H9 (cell line): ENCODE data around the gene CASP8AP2. TPM values are rescaled to one million over a fixed set of nuclear protein-coding genes. Genes with fewer than 3 reads are reported as not detected.

ENCODE experiments used
- DNase-seq: peaks from one replicate; pipeline ENCODE4 v3.0.0-alpha.2; 2017
- H2AFZ ChIP-seq: one replicate; pipeline ENCODE4 v1.6.1; 2013; ENCODE audit warnings: mild to moderate bottlenecking, low read length, control low read depth, moderate library complexity
- H2AK5ac ChIP-seq: 2 replicates; pipeline ENCODE4 v1.6.1; 2013; ENCODE audit warnings: low read length, control low read depth, mixed read lengths; ENCODE audit not compliant: insufficient read length
- H2BK120ac ChIP-seq: one replicate; pipeline ENCODE4 v1.6.1; 2013; ENCODE audit warnings: low read depth, mild to moderate bottlenecking, low read length, control low read depth, inconsistent platforms; ENCODE audit not compliant: poor library complexity, severe bottlenecking
- H2BK12ac ChIP-seq: 2 replicates; pipeline ENCODE4 v1.6.1; 2013; ENCODE audit warnings: low read length, control low read depth, mixed read lengths, low read depth; ENCODE audit not compliant: insufficient read length
- H2BK15ac ChIP-seq: 2 replicates; pipeline ENCODE4 v1.6.1; 2013; ENCODE audit warnings: low read depth, low read length, control low read depth
- H2BK20ac ChIP-seq: one replicate; pipeline ENCODE4 v1.6.1; 2013; ENCODE audit warnings: low read depth, mild to moderate bottlenecking, low read length, control low read depth, inconsistent platforms; ENCODE audit not compliant: poor library complexity, severe bottlenecking
- H2BK5ac ChIP-seq: 2 replicates; pipeline ENCODE4 v1.6.1; 2013; ENCODE audit warnings: low read length, control low read depth, mixed read lengths; ENCODE audit not compliant: insufficient read length
- H3K14ac ChIP-seq: 2 replicates; pipeline ENCODE4 v1.6.1; 2013; ENCODE audit warnings: low read length, control low read depth; ENCODE audit not compliant: insufficient read depth
- H3K18ac ChIP-seq: 2 replicates; pipeline ENCODE4 v1.6.1; 2013; ENCODE audit warnings: low read depth, mild to moderate bottlenecking, mixed read lengths, low read length, control low read depth; ENCODE audit not compliant: insufficient read length
- H3K23ac ChIP-seq: 2 replicates; pipeline ENCODE4 v1.6.1; 2013; ENCODE audit warnings: low read length, control low read depth, mixed read lengths, low read depth; ENCODE audit not compliant: insufficient read length
- H3K23me2 ChIP-seq: 2 replicates; pipeline ENCODE4 v1.6.1; 2013; ENCODE audit warnings: low read depth, mild to moderate bottlenecking, mixed read lengths, low read length, control low read depth; ENCODE audit not compliant: insufficient read length, poor library complexity, severe bottlenecking
- H3K27ac ChIP-seq: 2 replicates; pipeline ENCODE4 v1.5.1; 2013; ENCODE audit warnings: low read length, control low read depth, mixed read lengths, low read depth; ENCODE audit not compliant: insufficient read length
- H3K27me3 ChIP-seq: 2 replicates; pipeline ENCODE4 v1.6.1; 2013; ENCODE audit warnings: low read length, control low read depth, inconsistent platforms; ENCODE audit not compliant: insufficient read depth
- H3K4ac ChIP-seq: 2 replicates; pipeline ENCODE4 v1.6.1; 2013; ENCODE audit warnings: low read depth, mild to moderate bottlenecking, control low read depth, inconsistent platforms, low read length, moderate library complexity
- H3K4me1 ChIP-seq: 2 replicates; pipeline ENCODE4 v1.6.1; 2013; ENCODE audit warnings: low read length, control low read depth, inconsistent platforms; ENCODE audit not compliant: insufficient read depth
- H3K4me2 ChIP-seq: 2 replicates; pipeline ENCODE4 v1.6.1; 2013; ENCODE audit warnings: low read length, control low read depth, mixed read lengths; ENCODE audit not compliant: insufficient read length, insufficient read depth
- H3K56ac ChIP-seq: 2 replicates; pipeline ENCODE4 v1.6.1; 2013; ENCODE audit warnings: low read depth, mild to moderate bottlenecking, mixed read lengths, low read length, control low read depth; ENCODE audit not compliant: insufficient read length
- H3K79me1 ChIP-seq: 2 replicates; pipeline ENCODE4 v1.6.1; 2013; ENCODE audit warnings: low read depth, mild to moderate bottlenecking, moderate library complexity, low read length, control low read depth, inconsistent platforms; ENCODE audit not compliant: insufficient read depth, poor library complexity, severe bottlenecking
- H3K79me2 ChIP-seq: 2 replicates; pipeline ENCODE4 v1.6.1; 2013; ENCODE audit warnings: low read length, control low read depth, inconsistent platforms; ENCODE audit not compliant: insufficient read depth
- H3K9ac ChIP-seq: 2 replicates; pipeline ENCODE4 v1.6.1; 2013; ENCODE audit warnings: low read length, control low read depth, mixed read lengths; ENCODE audit not compliant: insufficient read length; ENCODE audit errors: extremely low read depth
- H3K9me3 ChIP-seq: one replicate; pipeline ENCODE4 v1.6.1; 2013; ENCODE audit warnings: low read depth, low read length, inconsistent platforms; ENCODE audit not compliant: control insufficient read depth
- H3T11ph ChIP-seq: one replicate; pipeline ENCODE4 v1.6.1; 2013; ENCODE audit warnings: mild to moderate bottlenecking, low read length, control low read depth, inconsistent platforms
- H4K20me1 ChIP-seq: one replicate; pipeline ENCODE4 v1.6.1; 2013; ENCODE audit not compliant: control insufficient read depth, insufficient read length, insufficient read depth
- H4K5ac ChIP-seq: 2 replicates; pipeline ENCODE4 v1.6.1; 2013; ENCODE audit warnings: low read depth, mild to moderate bottlenecking, mixed read lengths, low read length, control low read depth; ENCODE audit not compliant: insufficient read length
- H4K8ac ChIP-seq: replicated peaks from 2 replicates; pipeline ENCODE4 v1.6.1; 2013; ENCODE audit warnings: low read length, control low read depth, mixed read lengths, low read depth; ENCODE audit not compliant: insufficient read length
- H4K91ac ChIP-seq: 2 replicates; pipeline ENCODE4 v1.6.1; 2013; ENCODE audit warnings: low read depth, mild to moderate bottlenecking, moderate library complexity, mixed read lengths, low read length, control low read depth; ENCODE audit not compliant: insufficient read length
- H3K27ac Mint-ChIP-seq, 3 experiments: 2 replicates in 2 of 3; 3 replicates in 1 of 3; pipeline ENCODE4 v1.8.0; 2020 to 2021; ENCODE audit warnings: mixed read lengths in 3 of 3, mild to moderate bottlenecking in 1 of 3, moderate library complexity in 1 of 3
- H3K27me3 Mint-ChIP-seq: 2 replicates; pipeline ENCODE4 v1.8.0; 2021; ENCODE audit warnings: low read depth, mild to moderate bottlenecking, moderate library complexity, mixed read lengths
- H3K36me3 Mint-ChIP-seq, 3 experiments: 2 replicates in 2 of 3; 3 replicates in 1 of 3; pipeline ENCODE4 v1.8.0; 2020 to 2021; ENCODE audit warnings: low read depth in 3 of 3, mixed read lengths in 3 of 3; ENCODE audit not compliant: insufficient read depth in 1 of 3
- H3K4me1 Mint-ChIP-seq, 2 experiments: 2 replicates each; pipeline ENCODE4 v1.8.0; 2020; ENCODE audit warnings: mixed read lengths in 2 of 2
- H3K4me3 Mint-ChIP-seq, 2 experiments: 2 replicates in 1 of 2; 3 replicates in 1 of 2; pipeline ENCODE4 v1.8.0; 2020 to 2021; ENCODE audit warnings: mild to moderate bottlenecking in 2 of 2, mixed read lengths in 2 of 2, moderate library complexity in 1 of 2
- H3K9me3 Mint-ChIP-seq, 2 experiments: 2 replicates in 1 of 2; 3 replicates in 1 of 2; pipeline ENCODE4 v1.8.0; 2020; ENCODE audit warnings: mild to moderate bottlenecking in 2 of 2, mixed read lengths in 2 of 2, moderate library complexity in 1 of 2
- CTCF ChIP-seq: fragments of 200-600 bp; sonication (generic); conservative IDR thresholded peaks from 3 replicates; pipeline ENCODE4 v1.8.0; 2021; ENCODE audit warnings: antibody characterized with exemption, mild to moderate bottlenecking
- WGBS: extraction: QIAGEN DNeasy Blood & Tissue Kit; methylation state at CpG from one replicate; pipeline ENCODE4 v1.1.7; 2013; ENCODE audit warnings: missing lambda C conversion rate, low lambda C conversion rate, mixed read lengths; ENCODE audit not compliant: insufficient read length; ENCODE audit errors: extremely low coverage; 5-methylcytosine and 5-hydroxymethylcytosine counted together
- total RNA-seq: library from RNA; stranded (reverse); gene quantifications from 2 replicates; pipeline ENCODE4 v1.2.1, GENCODE V29; 2021

Gene CASP8AP2
- total RNA-seq, 1 experiment from 2014 or later: 33.6 TPM

GRCh38 chr6:89887452-89888137, 57.9 kb downstream of the CASP8AP2 start:
- Histone ChIP-seq H2BK120ac (no peak overlapping the region), H3K9ac (no peak overlapping the region), H3K4me1 (no peaks in the 10 kb centered on the region), H3K56ac (no peak overlapping the region), H3K23me2 (no peaks in the 10 kb centered on the region), H3K4ac (no peak overlapping the region), H3K14ac (no peak overlapping the region), H4K91ac (no peak overlapping the region), H3K9me3 (no peaks in the 10 kb centered on the region), H3K23ac (no peak overlapping the region), H2BK12ac (no peak overlapping the region), H2BK5ac (no peak overlapping the region), H4K5ac (no peak overlapping the region), H4K8ac (no peak overlapping the region), H3K27ac (no peak overlapping the region), H3K27me3 (no peaks in the 10 kb centered on the region), H2AK5ac (no peak overlapping the region), H4K20me1 (no peaks in the 10 kb centered on the region), H3K18ac (no peak overlapping the region), H3K79me2 (no peaks in the 10 kb centered on the region), H3T11ph (no peak overlapping the region), H3K79me1 (no peaks in the 10 kb centered on the region), H2BK15ac (no peak overlapping the region), H2BK20ac (no peak overlapping the region), H2AFZ (no peak overlapping the region), H3K4me2 (no peak overlapping the region)
- Mint-ChIP-seq H3K4me1 (peaks cover 16 to 19% of the 10 kb centered on the region in 2 experiments), H3K4me3 (no peak overlapping the region), H3K36me3 (no peaks in the 10 kb centered on the region), H3K9me3 (no peaks in the 10 kb centered on the region), H3K27ac (no peak overlapping the region), H3K27me3 (peaks cover 51% of the 10 kb centered on the region)
- peak; percentile 58 for DNase-seq
- TF ChIP-seq CTCF: no peak
- WGBS: no CpG with 5 or more reads among the region's 43 CpGs
